ENCODE measurements around the gene NPM1.
"Not testable (repeated sequence)": the region's sequence is repeated elsewhere in the genome, so short reads cannot be mapped to it uniquely, and the experiment has no call there.

The NPM1 gene

DNA sequence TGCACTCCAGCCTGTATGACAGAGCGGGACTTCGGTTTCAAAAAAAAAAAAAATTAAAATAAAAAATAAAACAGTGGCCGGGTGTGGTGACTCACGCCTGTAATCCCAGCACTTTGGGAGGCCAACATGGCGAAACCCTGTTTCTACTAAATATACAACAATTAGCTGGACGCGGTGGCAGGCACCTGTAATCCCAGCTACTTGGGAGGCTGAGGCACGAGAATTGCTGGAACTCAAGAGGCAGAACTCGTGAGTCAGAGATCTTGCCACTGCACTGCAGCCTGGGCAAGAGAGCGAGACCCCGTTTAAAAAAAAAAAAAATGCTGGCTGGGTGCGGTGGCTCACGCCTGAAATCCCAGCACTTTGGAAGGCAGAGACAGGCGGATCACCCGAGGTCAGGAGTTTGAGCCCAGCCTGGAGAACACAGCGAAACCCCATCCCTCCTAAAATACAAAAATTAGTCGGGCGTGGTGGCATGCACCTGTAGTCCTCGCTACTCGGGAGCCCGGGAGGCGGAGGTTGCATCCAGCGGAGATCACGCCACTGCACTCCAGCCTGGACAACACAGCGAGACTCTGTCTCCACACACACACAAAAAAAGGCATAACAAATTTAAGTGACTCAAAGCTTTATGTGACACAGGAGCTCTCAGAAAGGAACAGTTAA is 1.5 kb upstream of the NPM1 start:
- no peak overlapping the region for H3K4me3 ChIP-seq
- no peaks in the 10 kb centered on the region for H3K27me3 ChIP-seq
- H3K4me1 ChIP-seq: peaks cover 23% of the 10 kb centered on the region
- H3K36me3 ChIP-seq: peaks cover 17% of the 10 kb centered on the region
- H3K9me3 ChIP-seq: no peaks in the 10 kb centered on the region
- no peak overlapping the region for H3K9ac ChIP-seq
- H3K27ac ChIP-seq: no peak overlapping the region
- no peak for TF ChIP-seq Cebpa-rat (IDR thresholded peaks at IDR 0.05)
- H4K20me1 ChIP-seq: peaks cover 34% of the 10 kb centered on the region
- peak overlapping the region; percentile 85 for H3K4me2 ChIP-seq

DNA sequence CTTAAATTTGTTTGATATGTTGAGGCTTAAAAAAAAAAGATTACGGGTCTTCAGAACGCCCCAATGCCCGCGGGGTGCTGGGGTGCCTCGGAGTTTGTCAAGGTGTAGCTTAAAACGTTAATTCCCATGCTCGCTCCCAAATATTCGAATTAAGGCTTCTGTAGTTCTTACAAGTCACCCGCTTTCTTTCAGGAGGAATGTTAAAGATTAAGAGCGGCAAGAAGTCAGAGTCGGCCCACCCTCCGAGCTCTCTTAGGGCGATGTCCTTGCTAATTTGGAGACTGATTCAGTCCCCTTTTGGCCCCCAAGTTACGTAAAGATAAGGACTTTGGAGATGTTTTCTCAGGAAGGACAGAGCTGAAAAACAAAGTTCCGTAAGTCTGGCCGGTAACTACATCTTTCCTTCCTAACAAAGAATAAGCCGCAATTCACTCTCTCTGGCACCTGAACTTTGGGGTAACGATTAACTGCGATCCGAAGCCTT is 746 bp upstream of the NPM1 start:
- H3K36me3 ChIP-seq: peaks cover 24% of the 10 kb centered on the region
- peak overlapping the region; percentile 95 for H3K4me3 ChIP-seq
- H3K4me1 ChIP-seq: peaks cover 31% of the 10 kb centered on the region
- TF ChIP-seq Cebpa-rat (IDR thresholded peaks at IDR 0.05): no peak
- no peaks in the 10 kb centered on the region for H3K27me3 ChIP-seq
- peak overlapping the region; percentile 99 for H3K9ac ChIP-seq
- H4K20me1 ChIP-seq: peaks cover 41% of the 10 kb centered on the region
- peak overlapping the region; percentile 85 for H3K4me2 ChIP-seq
- H3K27ac ChIP-seq: peak overlapping the region; percentile 98
- no peaks in the 10 kb centered on the region for H3K9me3 ChIP-seq

DNA sequence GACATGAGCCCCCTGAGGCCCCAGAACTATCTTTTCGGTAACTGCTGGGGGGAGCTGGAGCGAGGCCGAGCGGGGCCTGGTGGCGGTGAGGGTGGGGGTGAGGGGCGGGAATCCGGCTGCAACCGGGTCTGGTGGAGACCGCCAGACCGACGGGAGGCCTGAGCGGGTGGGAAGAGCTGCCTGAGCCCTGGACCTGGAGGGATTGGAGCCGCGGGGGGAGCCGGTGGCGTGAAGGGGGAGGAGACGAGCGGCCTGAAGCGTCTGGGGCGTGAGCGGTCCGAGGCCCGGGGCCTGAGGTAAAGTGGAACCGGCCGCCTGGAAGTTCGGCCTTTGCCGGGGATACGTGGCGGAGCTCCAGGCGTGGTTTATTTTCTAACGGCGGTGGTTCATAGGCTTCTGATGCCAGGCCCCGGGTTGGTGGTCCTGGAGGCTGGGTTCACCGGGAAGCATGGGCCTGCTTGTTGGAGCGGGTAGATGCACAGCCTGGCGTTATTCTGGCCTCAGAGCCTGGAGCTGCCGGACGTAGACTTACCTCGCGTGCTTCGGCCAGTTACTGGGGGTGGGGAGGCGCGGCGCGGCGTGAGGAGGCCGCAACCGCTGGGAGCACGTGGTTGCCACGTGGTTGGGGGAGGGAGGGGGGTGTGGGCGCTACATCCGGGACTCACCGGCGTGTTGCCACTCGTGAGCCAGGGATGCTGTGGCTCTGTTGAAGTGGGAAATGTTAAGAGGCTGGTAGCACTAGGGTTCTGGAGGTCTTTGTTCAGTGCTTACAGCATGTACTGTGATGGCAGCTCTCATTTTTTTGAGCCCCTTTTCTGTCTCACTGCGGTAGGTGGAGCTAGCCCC is 544 bp downstream of the NPM1 start:
- peaks cover 35% of the 10 kb centered on the region for H3K4me1 ChIP-seq
- peak overlapping the region; percentile 84 for H3K4me2 ChIP-seq
- H4K20me1 ChIP-seq: peaks cover 54% of the 10 kb centered on the region
- H3K4me3 ChIP-seq: peak overlapping the region; percentile 95
- peak overlapping the region; percentile 99 for H3K9ac ChIP-seq
- TF ChIP-seq Cebpa-rat (IDR thresholded peaks at IDR 0.05): no peak
- no peaks in the 10 kb centered on the region for H3K9me3 ChIP-seq
- H3K27ac ChIP-seq: peak overlapping the region; percentile 98
- no peaks in the 10 kb centered on the region for H3K27me3 ChIP-seq
- peaks cover 37% of the 10 kb centered on the region for H3K36me3 ChIP-seq

DNA sequence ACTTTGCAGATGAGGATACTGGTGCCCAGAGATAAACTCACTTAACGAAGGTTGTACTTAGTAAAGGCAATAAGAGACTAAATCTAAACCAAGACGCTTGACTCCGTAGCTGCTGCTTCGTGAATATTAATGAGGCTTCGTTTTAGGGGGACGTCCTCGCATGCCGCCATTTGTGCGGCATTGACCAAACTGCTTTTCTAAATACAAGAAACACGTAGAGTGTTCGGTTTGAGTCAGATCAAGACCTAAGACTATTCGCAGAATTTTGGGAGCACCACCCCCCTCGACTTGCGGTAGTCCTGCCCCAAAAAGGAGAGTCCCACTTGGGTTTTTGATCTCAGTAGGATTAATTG is 1.1 kb downstream of the NPM1 start:
- Histone ChIP-seq H4K20me1 (peaks cover 60% of the 10 kb centered on the region), H3K27ac (peak overlapping the region; percentile 98), H3K4me2 (peak overlapping the region; percentile 84), H3K27me3 (no peaks in the 10 kb centered on the region), H3K9ac (peak overlapping the region; percentile 99), H3K9me3 (no peaks in the 10 kb centered on the region), H3K4me1 (peaks cover 35% of the 10 kb centered on the region), H3K4me3 (peak overlapping the region; percentile 95), H3K36me3 (peaks cover 43% of the 10 kb centered on the region)
- no peak for TF ChIP-seq Cebpa-rat (IDR thresholded peaks at IDR 0.05)

DNA sequence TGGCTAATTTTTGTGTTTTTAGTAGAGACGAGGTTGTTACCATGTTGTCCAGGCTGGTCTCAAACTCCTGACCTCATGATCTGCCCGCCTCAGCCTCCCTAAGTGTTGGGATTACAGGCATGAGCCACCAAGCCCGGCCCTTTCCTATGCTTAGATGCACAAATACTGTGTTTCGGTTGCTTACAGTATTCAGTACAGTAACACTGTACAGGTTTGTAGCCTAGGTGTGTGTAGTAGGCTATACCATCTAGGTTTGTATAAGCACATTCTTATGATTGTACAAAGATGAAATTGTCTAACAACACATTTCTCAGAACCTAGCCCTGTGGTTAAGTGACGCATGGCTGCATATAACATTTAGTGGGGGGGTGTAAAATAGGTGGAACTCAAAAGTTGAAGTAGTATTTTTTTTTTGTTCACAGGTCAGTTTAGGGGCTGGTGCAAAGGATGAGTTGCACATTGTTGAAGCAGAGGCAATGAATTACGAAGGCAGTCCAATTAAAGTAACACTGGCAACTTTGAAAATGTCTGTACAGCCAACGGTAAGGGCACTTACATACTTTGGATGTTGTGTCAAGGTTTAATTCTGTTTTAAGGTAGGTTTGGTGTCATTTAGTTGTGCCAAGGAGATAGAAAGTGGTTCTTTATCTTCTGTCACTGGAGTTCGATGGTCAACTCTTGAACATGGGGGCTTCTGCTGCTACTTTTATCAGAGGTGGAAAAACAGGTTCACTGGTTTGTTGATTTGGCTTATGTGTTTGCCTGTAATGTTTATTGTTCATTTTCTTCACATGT is 3.4 kb downstream of the NPM1 start:
- Histone ChIP-seq H4K20me1 (peaks cover 83% of the 10 kb centered on the region), H3K4me3 (peak overlapping the region; percentile 95; the same call in 1 of the 2 replicates), H3K4me1 (peaks cover 35% of the 10 kb centered on the region), H3K4me2 (peak overlapping the region; percentile 84), H3K27me3 (no peaks in the 10 kb centered on the region), H3K27ac (no peak overlapping the region), H3K36me3 (peaks cover 66% of the 10 kb centered on the region), H3K9me3 (no peaks in the 10 kb centered on the region), H3K9ac (no peak overlapping the region)
- no peak for TF ChIP-seq Cebpa-rat (IDR thresholded peaks at IDR 0.05)

DNA sequence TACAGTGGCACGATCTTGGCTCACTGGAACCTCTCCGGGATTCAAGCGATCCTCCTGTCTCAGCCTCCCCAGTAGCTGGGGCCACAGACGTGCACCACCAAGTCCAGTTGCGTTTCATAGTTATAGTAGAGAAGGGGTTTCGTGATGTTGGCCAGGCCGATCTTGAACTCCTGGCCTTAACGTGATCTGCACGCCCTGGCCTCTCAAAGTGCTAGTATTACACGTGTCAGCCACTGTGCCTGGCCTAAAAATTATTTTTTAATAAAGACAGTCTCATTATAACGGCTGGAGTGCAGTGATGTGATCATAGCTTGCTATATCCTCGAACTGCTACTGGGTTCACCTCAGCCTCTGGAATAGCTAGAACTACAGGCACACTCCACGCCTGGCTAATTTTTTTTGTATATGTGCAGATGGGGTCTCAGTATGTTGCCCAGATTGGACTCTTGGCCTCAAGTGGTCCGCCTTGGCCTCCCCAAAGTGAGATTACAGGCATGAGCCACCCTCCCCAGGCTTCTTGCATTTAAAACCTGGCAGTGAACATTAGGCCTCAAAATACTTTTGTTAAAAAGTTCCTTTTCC is 4.4 kb downstream of the NPM1 start:
- peaks cover 93% of the 10 kb centered on the region for H4K20me1 ChIP-seq
- no peak overlapping the region for H3K9ac ChIP-seq
- H3K36me3 ChIP-seq: peaks cover 76% of the 10 kb centered on the region

DNA sequence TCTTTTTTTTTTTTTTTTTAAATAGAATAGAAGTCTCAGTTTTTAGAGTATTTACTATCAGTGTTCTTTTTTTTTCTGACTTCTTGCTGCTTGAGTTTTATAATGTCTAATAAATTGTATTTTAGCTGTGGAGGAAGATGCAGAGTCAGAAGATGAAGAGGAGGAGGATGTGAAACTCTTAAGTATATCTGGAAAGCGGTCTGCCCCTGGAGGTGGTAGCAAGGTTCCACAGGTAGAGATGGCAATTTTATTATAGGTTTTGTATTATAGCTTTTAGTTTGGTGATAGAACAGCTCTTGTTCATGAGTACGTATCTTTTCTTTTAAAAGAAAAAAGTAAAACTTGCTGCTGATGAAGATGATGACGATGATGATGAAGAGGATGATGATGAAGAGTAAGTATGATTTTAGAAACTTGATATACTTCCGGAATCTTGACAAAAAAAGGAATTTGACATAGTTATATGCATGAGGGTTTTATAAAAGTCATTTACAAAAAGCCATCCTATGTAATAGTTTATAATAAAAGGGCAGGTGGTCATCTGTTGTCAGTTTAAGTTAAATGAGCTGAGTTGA is 5.0 kb downstream of the NPM1 start:
- Histone ChIP-seq H4K20me1 (peaks cover 99% of the 10 kb centered on the region), H3K4me1 (peaks cover 29% of the 10 kb centered on the region), H3K27ac (no peak overlapping the region), H3K4me3 (no peak overlapping the region), H3K9ac (no peak overlapping the region), H3K36me3 (peaks cover 82% of the 10 kb centered on the region), H3K9me3 (no peaks in the 10 kb centered on the region), H3K4me2 (no peak overlapping the region), H3K27me3 (no peaks in the 10 kb centered on the region)
- no peak for TF ChIP-seq Cebpa-rat (IDR thresholded peaks at IDR 0.05)

More for the DNA sequence above, 4.4 kb downstream of the NPM1 start:
- Histone ChIP-seq H3K27me3 (no peaks in the 10 kb centered on the region), H3K9me3 (no peaks in the 10 kb centered on the region), H3K4me3 (no peak overlapping the region), H3K27ac (no peak overlapping the region), H3K4me2 (peak overlapping the region; percentile 8; the same call in 1 of the 2 replicates), H3K4me1 (peaks cover 29% of the 10 kb centered on the region)
- no peak for TF ChIP-seq Cebpa-rat (IDR thresholded peaks at IDR 0.05)

DNA sequence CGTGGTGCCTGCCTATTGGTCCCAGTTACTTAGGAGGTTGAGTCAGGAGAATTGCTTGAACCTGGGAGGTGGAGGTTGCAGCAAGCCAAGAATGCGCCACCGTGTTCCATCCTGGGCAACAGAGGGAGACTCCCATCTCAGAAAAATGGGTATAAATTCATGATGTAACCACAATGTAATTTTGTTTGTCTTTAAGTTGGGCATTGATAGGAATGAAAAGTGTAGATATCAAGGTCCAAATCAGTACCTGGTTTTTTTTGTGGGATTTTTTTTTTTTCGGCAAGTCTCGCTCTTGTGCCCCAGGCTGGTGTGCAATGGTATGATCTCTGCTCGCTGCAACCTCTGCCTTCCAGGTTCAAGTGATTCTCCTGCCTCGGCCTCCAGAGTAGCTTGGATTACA is 7.4 kb downstream of the NPM1 start:
- Histone ChIP-seq H3K27me3 (no peaks in the 10 kb centered on the region), H4K20me1 (peaks cover 100% of the 10 kb centered on the region), H3K27ac (no peak overlapping the region), H3K36me3 (peaks cover 100% of the 10 kb centered on the region), H3K4me3 (no peak overlapping the region), H3K9ac (no peak overlapping the region), H3K4me2 (no peak overlapping the region), H3K9me3 (peaks cover 12% of the 10 kb centered on the region; the same call in 1 of the 2 replicates), H3K4me1 (peaks cover 23% of the 10 kb centered on the region)
- TF ChIP-seq Cebpa-rat (IDR thresholded peaks at IDR 0.05): no peak

DNA sequence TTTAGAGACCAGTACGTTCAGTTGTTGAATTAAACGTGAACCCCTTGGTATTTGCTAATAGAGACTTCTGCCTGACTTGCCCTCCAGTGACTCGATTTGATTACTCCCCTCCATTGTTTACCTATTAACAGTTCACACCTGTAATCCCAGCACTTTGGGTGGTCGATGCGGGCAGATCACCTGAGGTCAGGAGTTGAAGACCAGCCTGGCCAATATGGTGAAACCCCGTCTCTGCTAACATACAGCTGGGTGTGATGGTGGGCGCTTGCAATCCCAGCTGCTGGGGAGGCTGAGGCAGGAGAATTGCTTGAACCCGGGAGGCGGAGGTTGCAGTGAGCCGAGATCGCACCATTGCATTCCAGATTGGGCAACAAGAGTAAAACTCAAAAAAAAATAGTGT is 8.9 kb downstream of the NPM1 start:
- H3K9ac ChIP-seq, H3K4me2 ChIP-seq, H3K4me1 ChIP-seq, H3K27ac ChIP-seq, H3K4me3 ChIP-seq, H3K27me3 ChIP-seq: not testable (repeated sequence)
- H4K20me1 ChIP-seq: peaks cover 100% of the 10 kb centered on the region
- peaks cover 27% of the 10 kb centered on the region for H3K9me3 ChIP-seq
- H3K36me3 ChIP-seq: peaks cover 100% of the 10 kb centered on the region
